Loucy (cell line): ENCODE measurements around the gene TTLL9.
"Not testable (repeated sequence)": the region's sequence is repeated elsewhere in the genome, so short reads cannot be mapped to it uniquely, and the experiment has no call there.

ENCODE experiments used
- H2AFZ ChIP-seq: fragments of 200-600 bp; sonication (generic); 2 replicates; pipeline ENCODE4 v1.6.0; 2016; ENCODE audit warnings: antibody characterized with exemption, mild to moderate bottlenecking, low read length, moderate library complexity
- H3F3A ChIP-seq: fragments of 200-600 bp; 2 replicates; pipeline ENCODE4 v1.6.0; 2016; ENCODE audit warnings: antibody characterized with exemption, low read depth, mild to moderate bottlenecking
- H3K27me3 ChIP-seq: fragments of 200-600 bp; sonication (generic); 2 replicates; pipeline ENCODE4 v1.6.1; 2014; ENCODE audit warnings: low read length, mild to moderate bottlenecking; ENCODE audit not compliant: insufficient read depth, poor library complexity, severe bottlenecking
- H3K36me3 ChIP-seq: fragments of 200-600 bp; sonication (generic); 2 replicates; pipeline ENCODE4 v1.6.1; 2016; ENCODE audit warnings: low read length; ENCODE audit not compliant: insufficient read depth
- H3K4me1 ChIP-seq: fragments of 200-600 bp; sonication (generic); 2 replicates; pipeline ENCODE4 v1.5.1; 2014; ENCODE audit warnings: low read length, mild to moderate bottlenecking; ENCODE audit not compliant: insufficient read depth, poor library complexity, severe bottlenecking
- H3K4me2 ChIP-seq: fragments of 200-600 bp; sonication (generic); 2 replicates; pipeline ENCODE4 v1.6.0; 2014; ENCODE audit warnings: antibody characterized with exemption, low read length, low read depth, mild to moderate bottlenecking; ENCODE audit not compliant: poor library complexity, severe bottlenecking
- H3K4me3 ChIP-seq: fragments of 200-600 bp; sonication (generic); 2 replicates; pipeline ENCODE4 v1.5.1; 2014; ENCODE audit warnings: low read length, mild to moderate bottlenecking, mixed read lengths; ENCODE audit not compliant: poor library complexity, severe bottlenecking
- H3K79me2 ChIP-seq: fragments of 200-600 bp; sonication (generic); 2 replicates; pipeline ENCODE4 v1.6.1; 2014; ENCODE audit warnings: low read length; ENCODE audit not compliant: insufficient read depth
- H3K9ac ChIP-seq: fragments of 200-600 bp; sonication (generic); 2 replicates; pipeline ENCODE4 v1.6.0; 2014; ENCODE audit warnings: mild to moderate bottlenecking, low read depth, low read length, moderate library complexity; ENCODE audit not compliant: poor library complexity, severe bottlenecking
- H3K9me2 ChIP-seq: fragments of 200-600 bp; sonication (generic); replicated peaks from 2 replicates; pipeline ENCODE4 v1.6.1; 2016; ENCODE audit warnings: low read depth, low read length, mixed read lengths
- H3K9me3 ChIP-seq: fragments of 200-600 bp; sonication (generic); 2 replicates; pipeline ENCODE4 v1.6.1; 2014; ENCODE audit warnings: mild to moderate bottlenecking, antibody characterized with exemption, low read length, low read depth; ENCODE audit not compliant: insufficient read depth
- H4K20me1 ChIP-seq: fragments of 200-600 bp; sonication (generic); 2 replicates; pipeline ENCODE4 v1.6.0; 2014; ENCODE audit warnings: antibody characterized with exemption, low read length, mild to moderate bottlenecking; ENCODE audit not compliant: insufficient read depth, poor library complexity, severe bottlenecking
- EZH2phosphoT487 ChIP-seq: fragments of 200-600 bp; IDR thresholded peaks from 2 replicates; pipeline ENCODE4 v1.6.1; 2018; ENCODE audit warnings: antibody characterized with exemption, mild to moderate bottlenecking, moderate library complexity, borderline replicate concordance
- TF ChIP-seq, protein P1 (sequence below): fragments of 200-600 bp; sonication (generic); conservative IDR thresholded peaks from 2 replicates; pipeline ENCODE4 v1.5.1; 2014; ENCODE audit warnings: mild to moderate bottlenecking, antibody characterized with exemption, low read length

The TTLL9 gene

GRCh38 chr20:31826074-31826473 lies 44.4 kb upstream of the TTLL9 start:
- Histone ChIP-seq H3K4me2 (peak overlapping the region; percentile 93), H4K20me1 (no peaks in the 10 kb centered on the region), H3F3A (no peaks in the 10 kb centered on the region), H3K79me2 (peaks cover 64% of the 10 kb centered on the region), H3K9ac (no peak overlapping the region), H3K9me3 (no peaks in the 10 kb centered on the region), H3K27me3 (no peaks in the 10 kb centered on the region), H3K9me2 (no peaks in the 10 kb centered on the region), H2AFZ (no peak overlapping the region), H3K36me3 (no peaks in the 10 kb centered on the region), H3K4me3 (peak overlapping the region; percentile 75), H3K4me1 (peaks cover 58% of the 10 kb centered on the region)
- no peak for TF ChIP-seq EZH2phosphoT487
- TF ChIP-seq, protein P1, sequence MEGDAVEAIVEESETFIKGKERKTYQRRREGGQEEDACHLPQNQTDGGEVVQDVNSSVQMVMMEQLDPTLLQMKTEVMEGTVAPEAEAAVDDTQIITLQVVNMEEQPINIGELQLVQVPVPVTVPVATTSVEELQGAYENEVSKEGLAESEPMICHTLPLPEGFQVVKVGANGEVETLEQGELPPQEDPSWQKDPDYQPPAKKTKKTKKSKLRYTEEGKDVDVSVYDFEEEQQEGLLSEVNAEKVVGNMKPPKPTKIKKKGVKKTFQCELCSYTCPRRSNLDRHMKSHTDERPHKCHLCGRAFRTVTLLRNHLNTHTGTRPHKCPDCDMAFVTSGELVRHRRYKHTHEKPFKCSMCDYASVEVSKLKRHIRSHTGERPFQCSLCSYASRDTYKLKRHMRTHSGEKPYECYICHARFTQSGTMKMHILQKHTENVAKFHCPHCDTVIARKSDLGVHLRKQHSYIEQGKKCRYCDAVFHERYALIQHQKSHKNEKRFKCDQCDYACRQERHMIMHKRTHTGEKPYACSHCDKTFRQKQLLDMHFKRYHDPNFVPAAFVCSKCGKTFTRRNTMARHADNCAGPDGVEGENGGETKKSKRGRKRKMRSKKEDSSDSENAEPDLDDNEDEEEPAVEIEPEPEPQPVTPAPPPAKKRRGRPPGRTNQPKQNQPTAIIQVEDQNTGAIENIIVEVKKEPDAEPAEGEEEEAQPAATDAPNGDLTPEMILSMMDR, result no peak

- Histone ChIP-seq H3K36me3 (peaks cover 7% of the 10 kb centered on the region; the same call in 1 of the 2 replicates), H3K79me2 (peaks cover 67% of the 10 kb centered on the region), H3K4me1 (peaks cover 58% of the 10 kb centered on the region), H3K27me3 (no peaks in the 10 kb centered on the region), H3K9ac (no peak overlapping the region), H3K4me2 (peak overlapping the region; percentile 93), H3K9me2 (no peaks in the 10 kb centered on the region), H4K20me1 (no peaks in the 10 kb centered on the region), H3K9me3 (no peaks in the 10 kb centered on the region), H2AFZ (no peak overlapping the region), H3F3A (no peaks in the 10 kb centered on the region), H3K4me3 (peak overlapping the region; percentile 75)
- TF ChIP-seq, protein P1, result no peak
- TF ChIP-seq EZH2phosphoT487, result no peak
Measured at GRCh38 chr20:31827059-31827458, 43.4 kb upstream of the TTLL9 start.

GRCh38 chr20:31828016-31828415 lies 42.4 kb upstream of the TTLL9 start:
- H3F3A ChIP-seq, H3K9me3 ChIP-seq, H4K20me1 ChIP-seq, H3K9me2 ChIP-seq, H2AFZ ChIP-seq, H3K27me3 ChIP-seq, H3K36me3 ChIP-seq: not testable (repeated sequence)
- peak overlapping the region; percentile 53 for H3K9ac ChIP-seq
- H3K4me2 ChIP-seq, result peak overlapping the region; percentile 61
- H3K4me3 ChIP-seq, result peak overlapping the region; percentile 50
- H3K4me1 ChIP-seq, result peaks cover 56% of the 10 kb centered on the region
- peaks cover 67% of the 10 kb centered on the region for H3K79me2 ChIP-seq

GRCh38 chr20:31829731-31830130 lies 40.7 kb upstream of the TTLL9 start:
- Histone ChIP-seq H3K9me2 (no peaks in the 10 kb centered on the region), H3K9ac (peak overlapping the region; percentile 53), H3F3A (no peaks in the 10 kb centered on the region), H3K9me3 (no peaks in the 10 kb centered on the region), H2AFZ (no peak overlapping the region), H3K4me3 (peak overlapping the region; percentile 50), H3K4me2 (peak overlapping the region; percentile 61), H4K20me1 (no peaks in the 10 kb centered on the region), H3K27me3 (no peaks in the 10 kb centered on the region), H3K79me2 (peaks cover 52% of the 10 kb centered on the region), H3K4me1 (peaks cover 56% of the 10 kb centered on the region), H3K36me3 (peaks cover 7% of the 10 kb centered on the region; the same call in 1 of the 2 replicates)
- TF ChIP-seq EZH2phosphoT487, result no peak
- TF ChIP-seq, protein P1, result no peak
